Thymus (tissue), 11 donors: Measurements from ENCODE around the gene NUDT19. TPM values are rescaled to one million over a fixed set of nuclear protein-coding genes. Genes with fewer than 3 reads are reported as not detected.
"Not testable (repeated sequence)": the region's sequence is repeated elsewhere in the genome, so short reads cannot be mapped to it uniquely, and the experiment has no call there.

ENCODE experiments used
- DNase-seq, 9 donors: peaks; one replicate each; pipeline ENCODE4 v3.0.0-alpha.2; 2013; ENCODE audit warnings: low spot score in 9 of 9, low read depth in 6 of 9, missing footprints in 1 of 9
- H3K27ac ChIP-seq, 2 donors: one replicate each; pipeline ENCODE4 v1.5.1; 2013; ENCODE audit warnings: control low read depth in 1 of 2, low read depth in 1 of 2, low read length in 1 of 2, mild to moderate bottlenecking in 1 of 2, moderate library complexity in 1 of 2
- H3K27me3 ChIP-seq, 2 donors: one replicate each; pipeline ENCODE4 v1.5.1; 2013; ENCODE audit warnings: low read length in 1 of 2; ENCODE audit not compliant: control insufficient read depth in 2 of 2, insufficient read depth in 1 of 2
- H3K36me3 ChIP-seq, 2 donors: one replicate each; pipeline ENCODE4 v1.5.1; 2013; ENCODE audit warnings: low read length in 1 of 2, mild to moderate bottlenecking in 1 of 2, moderate library complexity in 1 of 2; ENCODE audit not compliant: control insufficient read depth in 2 of 2, insufficient read depth in 2 of 2
- H3K4me1 ChIP-seq, 2 donors: one replicate each; pipeline ENCODE4 v1.5.1; 2013; ENCODE audit warnings: low read length in 2 of 2; ENCODE audit not compliant: control insufficient read depth in 2 of 2, insufficient read depth in 2 of 2
- H3K4me3 ChIP-seq, 2 donors: one replicate each; pipeline ENCODE4 v1.5.1; 2013; ENCODE audit warnings: low read length in 2 of 2, control low read depth in 1 of 2, mild to moderate bottlenecking in 1 of 2
- H3K9me3 ChIP-seq, 2 donors: one replicate each; pipeline ENCODE4 v1.5.1; 2013; ENCODE audit warnings: low read length in 1 of 2, mild to moderate bottlenecking in 1 of 2; ENCODE audit not compliant: control insufficient read depth in 2 of 2, insufficient read depth in 1 of 2
- WGBS: extraction: QIAGEN DNeasy Blood & Tissue Kit; methylation state at CpG from one replicate; pipeline ENCODE4 v1.1.7; 2013; 5-methylcytosine and 5-hydroxymethylcytosine counted together
- polyA plus RNA-seq: library from polyadenylated mRNA; stranded (reverse); fragments of 200-250 nt; gene quantifications from one replicate; pipeline ENCODE4 v1.2.3, GENCODE V29; 2013
- total RNA-seq: library from RNA; stranded (reverse); fragments of 120-200 nt; gene quantifications from one replicate; pipeline ENCODE4 v1.2.4, GENCODE V29; 2013
- donor health status: healthy.

Gene NUDT19
- total and polyA plus RNA-seq, 2 donors = 3.7 to 11.1 TPM

DNA sequence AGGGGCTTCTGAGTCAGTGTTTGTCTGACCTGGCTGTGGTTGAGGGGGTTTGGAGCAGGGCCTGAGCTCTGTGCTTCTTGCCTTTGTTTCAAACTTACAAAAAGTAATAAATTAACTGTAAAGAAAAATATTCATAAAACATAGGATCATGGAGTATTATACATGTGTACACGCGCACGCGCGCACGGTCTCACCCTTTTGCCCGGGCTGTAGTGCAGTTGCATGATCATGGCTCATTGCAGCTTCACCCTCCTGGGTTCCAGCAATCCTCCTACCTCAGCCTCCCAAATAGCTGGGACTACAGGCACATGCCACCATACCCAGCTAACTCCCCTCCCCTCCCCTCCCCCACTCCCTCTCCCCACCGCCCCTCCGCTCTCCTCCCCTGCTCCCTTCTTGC is 51.4 kb downstream of the NUDT19 start:
- DNase-seq = no peak
- H3K27ac ChIP-seq = no peak overlapping the region
- H3K4me3 ChIP-seq = no peak overlapping the region
- WGBS = 98% methylated on average over 9 of the region's 9 CpGs
- no peaks in the 10 kb centered on the region for H3K4me1 ChIP-seq
- H3K36me3 ChIP-seq = no peaks in the 10 kb centered on the region
- peaks cover 0 to 7% of the 10 kb centered on the region in 2 donors for H3K27me3 ChIP-seq
- H3K9me3 ChIP-seq = no peaks in the 10 kb centered on the region

DNA sequence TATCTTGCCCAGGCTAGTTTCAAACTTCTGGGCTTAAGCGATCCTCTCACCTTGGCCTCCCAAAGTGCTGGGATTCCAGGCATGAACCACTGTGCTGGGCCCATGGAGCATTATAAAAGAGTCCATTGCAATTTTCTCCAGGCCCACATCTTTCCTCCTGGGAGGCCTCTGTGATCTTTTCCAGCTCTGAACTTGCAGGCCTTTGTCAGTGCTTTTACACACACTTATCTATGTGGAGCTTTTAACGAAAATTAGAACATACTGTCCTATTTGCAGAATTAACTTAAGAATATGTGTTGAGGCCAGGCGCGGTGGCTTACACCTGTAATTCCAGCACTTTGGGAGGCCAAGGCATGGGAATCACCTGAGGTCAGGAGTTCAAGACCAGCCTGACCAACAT is 51.8 kb downstream of the NUDT19 start:
- Histone ChIP-seq H3K36me3 (no peaks in the 10 kb centered on the region), H3K9me3 (no peaks in the 10 kb centered on the region), H3K4me1 (no peaks in the 10 kb centered on the region), H3K27me3 (peaks cover 0 to 11% of the 10 kb centered on the region in 2 donors), H3K4me3 (no peak overlapping the region), H3K27ac (no peak overlapping the region)
- no peak for DNase-seq
- WGBS = 98% methylated on average over 4 of the region's 4 CpGs

DNA sequence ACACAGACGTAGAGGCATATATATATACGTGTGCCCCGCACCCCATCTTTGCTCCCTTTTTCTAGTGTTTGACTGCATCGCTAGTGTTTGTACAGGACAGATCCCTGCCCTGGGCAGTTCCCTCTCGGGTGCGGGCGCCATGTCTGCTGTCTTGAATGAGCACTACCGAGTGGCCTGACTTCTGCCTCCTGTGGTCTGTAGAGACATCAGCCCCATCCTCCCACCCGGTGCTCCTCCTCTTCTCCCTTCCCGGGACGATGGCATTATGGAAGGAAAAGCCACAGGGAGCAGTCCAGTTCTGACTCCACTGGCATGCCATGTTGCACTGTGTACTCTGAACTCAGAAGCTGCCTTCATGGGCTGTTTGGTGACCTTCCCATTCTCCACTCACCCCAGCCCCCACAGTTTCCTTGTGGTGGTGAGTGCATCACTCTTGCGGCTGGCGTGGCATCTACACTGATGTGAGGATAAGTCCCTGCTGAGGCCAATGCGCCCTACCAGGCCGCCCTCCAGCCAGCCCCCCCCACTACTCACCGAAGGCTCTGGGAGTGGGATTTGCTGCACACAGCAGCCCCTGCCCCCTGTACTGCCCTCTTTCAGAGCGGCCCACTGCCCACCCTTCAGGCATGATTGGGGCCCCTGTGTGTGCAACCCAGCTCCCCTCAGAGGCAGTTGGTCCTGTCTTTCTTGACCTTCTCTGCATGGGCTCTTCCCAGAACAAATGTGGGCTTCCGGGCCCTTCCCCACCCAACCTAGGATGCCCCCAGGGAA is 53.1 kb downstream of the NUDT19 start:
- WGBS = 94% methylated on average over 18 of the region's 18 CpGs
- H3K27me3 ChIP-seq = peaks cover 0 to 14% of the 10 kb centered on the region in 2 donors
- no peak overlapping the region for H3K4me3 ChIP-seq
- H3K4me1 ChIP-seq = no peaks in the 10 kb centered on the region
- H3K9me3 ChIP-seq = no peaks in the 10 kb centered on the region
- H3K27ac ChIP-seq = no peak overlapping the region
- DNase-seq = no peak
- no peaks in the 10 kb centered on the region for H3K36me3 ChIP-seq

DNA sequence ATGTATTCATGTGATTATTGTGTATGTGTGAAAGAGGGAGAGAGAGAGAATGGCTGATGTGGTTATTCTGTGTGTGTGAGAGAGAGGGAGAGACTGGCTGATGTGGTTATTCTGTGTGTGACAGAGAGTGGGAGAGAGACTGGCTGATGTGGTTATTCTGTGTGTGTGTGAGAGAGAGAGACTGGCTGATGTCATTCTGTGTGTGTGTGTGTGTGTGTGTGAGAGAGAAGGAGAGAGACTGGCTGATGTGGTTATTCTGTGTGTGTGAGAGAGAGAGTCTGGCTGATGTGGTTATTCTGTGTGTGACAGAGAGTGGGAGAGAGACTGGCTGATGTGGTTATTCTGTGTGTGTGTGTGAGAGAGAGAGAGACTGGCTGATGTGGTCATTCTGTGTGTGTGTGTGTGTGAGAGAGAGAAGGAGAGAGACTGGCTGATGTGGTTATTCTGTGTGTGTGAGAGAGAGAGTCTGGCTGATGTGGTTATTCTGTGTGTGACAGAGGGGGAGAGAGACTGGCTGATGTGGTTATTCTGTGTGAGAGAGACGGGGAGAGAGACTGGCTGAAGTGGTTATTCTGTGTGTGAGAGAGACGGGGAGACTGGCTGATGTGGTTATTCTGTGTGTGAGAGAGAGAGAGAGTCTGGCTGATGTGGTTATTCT is 54.1 kb downstream of the NUDT19 start:
- H3K4me3 ChIP-seq, H3K36me3 ChIP-seq, H3K4me1 ChIP-seq, H3K9me3 ChIP-seq, H3K27ac ChIP-seq: not testable (repeated sequence)
- WGBS = 2% methylated on average over 2 of the region's 2 CpGs
- H3K27me3 ChIP-seq = peaks cover 2 to 17% of the 10 kb centered on the region in 2 donors
- DNase-seq = peak in 2 of 9 donors; percentile 2 to 24

DNA sequence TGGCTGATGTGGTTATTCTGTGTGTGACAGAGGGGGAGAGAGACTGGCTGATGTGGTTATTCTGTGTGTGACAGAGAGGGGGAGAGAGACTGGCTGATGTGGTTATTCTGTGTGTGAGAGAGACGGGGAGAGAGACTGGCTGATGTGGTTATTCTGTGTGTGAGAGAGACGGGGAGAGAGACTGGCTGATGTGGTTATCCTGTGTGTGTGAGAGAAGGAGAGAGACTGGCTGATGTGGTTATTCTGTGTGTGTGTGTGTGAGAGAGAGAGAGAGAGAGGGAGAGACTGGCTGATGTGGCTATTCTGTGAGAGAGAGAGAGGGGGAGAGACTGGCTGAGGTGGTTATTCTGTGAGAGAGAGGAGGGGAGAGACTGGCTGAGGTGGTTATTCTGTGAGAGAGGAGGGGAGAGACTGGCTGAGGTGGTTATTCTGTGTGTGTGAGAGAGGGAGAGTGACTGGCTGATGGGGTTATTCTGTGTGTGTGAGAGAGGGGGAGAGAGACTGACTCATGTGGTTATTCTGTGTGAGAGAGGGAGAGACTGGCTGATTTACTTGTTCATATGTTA is 55.1 kb downstream of the NUDT19 start:
- peak in 1 of 9 donors; percentile 21 for DNase-seq
- not testable (repeated sequence) for H3K4me1 ChIP-seq, H3K36me3 ChIP-seq, H3K9me3 ChIP-seq, H3K27ac ChIP-seq, H3K4me3 ChIP-seq
- 3% methylated on average over 2 of the region's 2 CpGs for WGBS
- peaks cover 5 to 20% of the 10 kb centered on the region in 2 donors for H3K27me3 ChIP-seq

DNA sequence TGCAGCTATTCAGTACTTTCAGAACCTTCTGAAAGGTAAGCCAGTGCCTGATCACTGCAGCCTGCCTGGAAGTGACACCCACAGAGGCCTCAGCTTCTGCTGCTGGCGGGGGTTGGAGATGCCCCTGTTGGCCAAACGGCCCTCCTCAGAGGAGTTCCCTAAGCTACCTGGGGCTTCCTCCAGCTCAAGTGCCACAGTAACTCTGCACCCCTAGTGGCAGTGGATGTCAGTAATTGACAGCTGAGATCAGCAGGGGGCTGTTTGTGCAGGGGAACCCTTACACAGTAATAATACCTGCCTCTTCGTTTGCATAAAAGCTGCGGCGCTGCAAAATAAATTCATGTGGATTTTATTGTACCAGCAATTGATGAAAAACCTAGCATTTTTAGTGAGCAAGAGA is 56.9 kb downstream of the NUDT19 start:
- Histone ChIP-seq H3K27me3 (peaks cover 5 to 27% of the 10 kb centered on the region in 2 donors), H3K9me3 (no peaks in the 10 kb centered on the region), H3K36me3 (no peaks in the 10 kb centered on the region), H3K4me1 (no peaks in the 10 kb centered on the region), H3K27ac (no peak overlapping the region), H3K4me3 (no peak overlapping the region)
- DNase-seq = peak in 7 of 9 donors; percentile 7 to 59 (median 25)
- WGBS = 68% methylated on average over 5 of the region's 5 CpGs

GRCh38 chr19:32748948-32749347 is 57.3 kb downstream of the NUDT19 start:
- 71% methylated on average over 3 of the region's 3 CpGs for WGBS
- DNase-seq = no peak
- Histone ChIP-seq H3K4me1 (no peaks in the 10 kb centered on the region), H3K4me3 (no peak overlapping the region), H3K9me3 (no peaks in the 10 kb centered on the region), H3K36me3 (no peaks in the 10 kb centered on the region), H3K27me3 (peaks cover 5 to 27% of the 10 kb centered on the region in 2 donors), H3K27ac (no peak overlapping the region)

- H3K27me3 ChIP-seq = peaks cover 5 to 27% of the 10 kb centered on the region in 2 donors
- no peaks in the 10 kb centered on the region for H3K9me3 ChIP-seq
- no peak for DNase-seq
- H3K4me1 ChIP-seq = no peaks in the 10 kb centered on the region
- 92% methylated on average over 6 of the region's 6 CpGs for WGBS
- no peak overlapping the region for H3K27ac ChIP-seq
- no peak overlapping the region for H3K4me3 ChIP-seq
- H3K36me3 ChIP-seq = no peaks in the 10 kb centered on the region
Measured at GRCh38 chr19:32749361-32749760, 57.7 kb downstream of the NUDT19 start.

- WGBS = 56% methylated on average over 4 of the region's 4 CpGs
- Histone ChIP-seq H3K4me1 (no peaks in the 10 kb centered on the region), H3K36me3 (no peaks in the 10 kb centered on the region), H3K27ac (no peak overlapping the region), H3K27me3 (peaks cover 5 to 27% of the 10 kb centered on the region in 2 donors), H3K4me3 (no peak overlapping the region), H3K9me3 (no peaks in the 10 kb centered on the region)
- DNase-seq = no peak
Measured at GRCh38 chr19:32750441-32751055, 58.9 kb downstream of the NUDT19 start.
